ENCODE data around the gene GH2. TPM values are rescaled to one million over a fixed set of nuclear protein-coding genes. Genes with fewer than 3 reads are reported as not detected.
A peak's percentile ranks its signal among the peaks of the same experiment; 100 is the strongest.
"Not testable (repeated sequence)": the region's sequence is repeated elsewhere in the genome, so short reads cannot be mapped to it uniquely, and the experiment has no call there.

GH2 gene
- total RNA-seq, 2 donors from 2014 or later = not detected

- Histone ChIP-seq H3K9me3 (no peaks in the 10 kb centered on the region), H3K4me3 (no peak overlapping the region), H3K27ac (no peak overlapping the region), H3K4me1 (peaks cover 0 to 4% of the 10 kb centered on the region in 2 donors), H3K27me3 (no peaks in the 10 kb centered on the region), H3K36me3 (no peaks in the 10 kb centered on the region)
- no peak for DNase-seq (ENCODE audit: low spot score)
- no peak for TF ChIP-seq CTCF (IDR thresholded peaks at IDR 0.05)
Measured at GRCh38 chr17:63850401-63850800, 31.3 kb downstream of the GH2 start.

GRCh38 chr17:63848834-63849689 is 32.7 kb downstream of the GH2 start:
- peaks cover 0 to 4% of the 10 kb centered on the region in 2 donors for H3K4me1 ChIP-seq
- DNase-seq (ENCODE audit: low spot score) = peak; percentile 95
- peak overlapping the region; percentile 38 to 69 for H3K27ac ChIP-seq
- no peaks in the 10 kb centered on the region for H3K9me3 ChIP-seq
- peak overlapping the region in 1 of 2 donors; percentile 37 for H3K4me3 ChIP-seq
- H3K27me3 ChIP-seq = no peaks in the 10 kb centered on the region
- H3K36me3 ChIP-seq = no peaks in the 10 kb centered on the region
- peak; percentile 81 to 86 for TF ChIP-seq CTCF (IDR thresholded peaks at IDR 0.05)

DNA sequence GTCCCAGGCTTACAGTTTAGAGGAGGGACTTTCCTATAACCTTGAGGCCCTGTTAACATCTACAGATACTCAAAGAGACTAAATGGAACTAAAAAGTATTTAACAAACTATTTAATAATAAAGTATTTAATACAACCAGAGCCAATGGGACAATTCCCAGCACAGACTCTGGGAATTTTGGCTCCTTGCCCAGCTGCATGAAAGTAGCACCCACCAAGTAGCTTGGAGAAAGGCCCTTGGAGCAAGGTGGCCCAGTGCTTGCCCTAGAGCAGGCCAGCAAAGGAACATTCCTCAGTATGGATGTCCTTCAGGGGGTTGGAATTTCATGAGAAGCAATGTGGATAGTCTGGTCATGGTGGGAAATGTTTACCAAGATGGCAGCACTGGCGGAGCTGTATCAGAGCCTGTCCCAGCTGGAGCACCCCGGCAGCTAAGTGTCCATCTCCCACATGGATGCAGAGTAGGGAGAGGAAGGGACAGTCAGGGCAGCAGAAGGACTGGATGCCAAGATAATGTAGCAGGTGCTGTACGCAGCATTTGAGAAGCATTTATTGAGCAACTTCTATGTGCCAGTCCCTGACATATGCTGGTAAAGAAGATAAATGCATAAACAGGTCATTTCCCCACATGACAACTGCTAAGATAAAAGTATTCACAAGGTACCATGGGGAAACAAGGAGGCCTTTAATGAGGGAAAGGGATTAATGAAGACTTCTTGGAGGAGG is 34.1 kb downstream of the GH2 start:
- Histone ChIP-seq H3K36me3 (no peaks in the 10 kb centered on the region), H3K4me1 (peaks cover under 1 to 11% of the 10 kb centered on the region in 2 donors), H3K9me3 (no peaks in the 10 kb centered on the region), H3K27me3 (no peaks in the 10 kb centered on the region), H3K27ac (no peak overlapping the region), H3K4me3 (no peak overlapping the region)
- no peak for TF ChIP-seq CTCF (IDR thresholded peaks at IDR 0.05)
- DNase-seq (ENCODE audit: low spot score) = no peak

GRCh38 chr17:63845509-63845908 is 36.2 kb downstream of the GH2 start:
- no peaks in the 10 kb centered on the region for H3K9me3 ChIP-seq
- H3K27ac ChIP-seq = no peak overlapping the region
- H3K4me1 ChIP-seq = peaks cover 3 to 23% of the 10 kb centered on the region in 2 donors
- TF ChIP-seq CTCF (IDR thresholded peaks at IDR 0.05) = no peak
- no peak overlapping the region for H3K4me3 ChIP-seq
- no peaks in the 10 kb centered on the region for H3K27me3 ChIP-seq
- no peaks in the 10 kb centered on the region for H3K36me3 ChIP-seq
- DNase-seq (ENCODE audit: low spot score) = no peak

GRCh38 chr17:63843910-63844677 is 37.6 kb downstream of the GH2 start:
- no peak for TF ChIP-seq CTCF (IDR thresholded peaks at IDR 0.05)
- peak overlapping the region in 1 of 2 donors; percentile 81 for H3K4me3 ChIP-seq

GRCh38 chr17:63843387-63843888 is 38.3 kb downstream of the GH2 start:
- peak; percentile 77 for DNase-seq (ENCODE audit: low spot score)
- not testable (repeated sequence) for H3K36me3 ChIP-seq, H3K9me3 ChIP-seq, H3K27me3 ChIP-seq
- peaks cover 3 to 40% of the 10 kb centered on the region in 2 donors for H3K4me1 ChIP-seq
- H3K27ac ChIP-seq = peak overlapping the region; percentile 90 to 95
- H3K4me3 ChIP-seq = peak overlapping the region; percentile 81 to 84

More at GRCh38 chr17:63843910-63844677, 37.6 kb downstream of the GH2 start:
- Histone ChIP-seq H3K36me3 (no peaks in the 10 kb centered on the region), H3K4me1 (peaks cover 3 to 38% of the 10 kb centered on the region in 2 donors), H3K27me3 (no peaks in the 10 kb centered on the region), H3K27ac (peak overlapping the region; percentile 90 to 95), H3K9me3 (no peaks in the 10 kb centered on the region)
- DNase-seq (ENCODE audit: low spot score) = no peak

Data from right atrium auricular region (tissue), 2 donors.